G401 (cell line): ENCODE results near the gene GALNTL6. TPM values are rescaled to one million over a fixed set of nuclear protein-coding genes. Genes with fewer than 3 reads are reported as not detected.

Source experiments
- DNase-seq: peaks from one replicate; pipeline ENCODE4 v3.0.0-alpha.2; 2015; ENCODE audit warnings: low spot score
- in situ Hi-C: cut with HindIII; loops from 2 replicates; pipeline ENCODE4 v1.10.0; 2016; ENCODE audit warnings: low sequenced_read_pairs, mixed read lengths
- total RNA-seq: library from RNA; depleted of rRNA; stranded (reverse); fragments of >200 nt; shearing (Covaris generic); gene quantifications from 2 replicates; pipeline ENCODE4 v1.2.3, GENCODE V29; 2014

Gene GALNTL6
- total RNA-seq, 1 experiment from 2014 or later = not detected

GRCh38 chr4:171875291-171875690 lies 62.1 kb downstream of the GALNTL6 start:
- in situ Hi-C loops = no loop called here
- no peak for DNase-seq

GRCh38 chr4:171876636-171877035 lies 63.4 kb downstream of the GALNTL6 start:
- DNase-seq = no peak
- in situ Hi-C loops = no loop called here

- no peak for DNase-seq
- in situ Hi-C loops = no loop called here
These were observed 66.9 kb downstream of the GALNTL6 start for GRCh38 chr4:171880136-171880535.

GRCh38 chr4:171889681-171890080 lies 76.5 kb downstream of the GALNTL6 start:
- in situ Hi-C loops = no loop called here
- DNase-seq = no peak

- in situ Hi-C loops = no loop called here
- DNase-seq = no peak
These were observed 77.8 kb downstream of the GALNTL6 start for GRCh38 chr4:171891038-171891437.

GRCh38 chr4:171896426-171896825 lies 83.2 kb downstream of the GALNTL6 start:
- in situ Hi-C loops = no loop called here

GRCh38 chr4:171919314-171919713 lies 106.1 kb downstream of the GALNTL6 start:
- in situ Hi-C loops = no loop called here
- DNase-seq = no peak

More at GRCh38 chr4:171896426-171896825, 83.2 kb downstream of the GALNTL6 start:
- DNase-seq = no peak

GRCh38 chr4:171920901-171921300 lies 107.7 kb downstream of the GALNTL6 start:
- in situ Hi-C loops = no loop called here
- DNase-seq = no peak

GRCh38 chr4:171924746-171925376 lies 111.7 kb downstream of the GALNTL6 start:
- no peak for DNase-seq
- in situ Hi-C loops = no loop called here

GRCh38 chr4:171928336-171928735 lies 115.1 kb downstream of the GALNTL6 start:
- in situ Hi-C loops = no loop called here
- no peak for DNase-seq

- no peak for DNase-seq
- in situ Hi-C loops = no loop called here
These were observed 116.3 kb downstream of the GALNTL6 start for GRCh38 chr4:171929477-171929876.

GRCh38 chr4:171929907-171930306 lies 116.7 kb downstream of the GALNTL6 start:
- no peak for DNase-seq
- in situ Hi-C loops = no loop called here

GRCh38 chr4:171932238-171932637 lies 119.0 kb downstream of the GALNTL6 start:
- in situ Hi-C loops = no loop called here
- DNase-seq = no peak

GRCh38 chr4:171940656-171941055 lies 127.5 kb downstream of the GALNTL6 start:
- DNase-seq = no peak
- in situ Hi-C loops = no loop called here

- no peak for DNase-seq
- in situ Hi-C loops = no loop called here
These were observed 134.2 kb downstream of the GALNTL6 start for GRCh38 chr4:171947400-171947799.

- in situ Hi-C loops = no loop called here
- no peak for DNase-seq
These were observed 134.8 kb downstream of the GALNTL6 start for GRCh38 chr4:171948038-171948437.

- DNase-seq = no peak
- in situ Hi-C loops = no loop called here
These were observed 141.4 kb downstream of the GALNTL6 start for GRCh38 chr4:171954650-171955049.

- in situ Hi-C loops = no loop called here
- no peak for DNase-seq
These were observed 143.5 kb downstream of the GALNTL6 start for GRCh38 chr4:171956678-171957077.

GRCh38 chr4:171962110-171962509 lies 148.9 kb downstream of the GALNTL6 start:
- in situ Hi-C loops = no loop called here
- no peak for DNase-seq

GRCh38 chr4:171966356-171966755 lies 153.2 kb downstream of the GALNTL6 start:
- in situ Hi-C loops = no loop called here

GRCh38 chr4:171978216-171978615 lies 165.0 kb downstream of the GALNTL6 start:
- in situ Hi-C loops = no loop called here
- DNase-seq = no peak

More at GRCh38 chr4:171966356-171966755, 153.2 kb downstream of the GALNTL6 start:
- DNase-seq = no peak
